Activated CD8-positive, alpha-beta memory T cell treated with anti-CD3 and anti-CD28 coated beads for 24 hours (primary cell): ENCODE measurements around the gene HAGH.

Source experiments
- DNase-seq: peaks from one replicate; pipeline ENCODE4 v3.0.0-alpha.2; 2020

Gene HAGH

GRCh38 chr16:1772908-1773702 is 53.5 kb downstream of the HAGH start, which contains the start of gene MRPS34:
Gene MRPS34 (minus strand): TSS chr16:1773134. CDS start chr16:1773119, 15 bp downstream.
- DNase-seq, result peak; percentile 92

- peak; percentile 85 for DNase-seq
These were observed 54.2 kb downstream of the HAGH start, which contains the start of gene EME2 for GRCh38 chr16:1772362-1772907. Gene EME2 (plus strand): TSS chr16:1772810. CDS start chr16:1773228, 418 bp downstream.

GRCh38 chr16:1771864-1772361 is 54.7 kb downstream of the HAGH start:
- DNase-seq, result no peak

DNA sequence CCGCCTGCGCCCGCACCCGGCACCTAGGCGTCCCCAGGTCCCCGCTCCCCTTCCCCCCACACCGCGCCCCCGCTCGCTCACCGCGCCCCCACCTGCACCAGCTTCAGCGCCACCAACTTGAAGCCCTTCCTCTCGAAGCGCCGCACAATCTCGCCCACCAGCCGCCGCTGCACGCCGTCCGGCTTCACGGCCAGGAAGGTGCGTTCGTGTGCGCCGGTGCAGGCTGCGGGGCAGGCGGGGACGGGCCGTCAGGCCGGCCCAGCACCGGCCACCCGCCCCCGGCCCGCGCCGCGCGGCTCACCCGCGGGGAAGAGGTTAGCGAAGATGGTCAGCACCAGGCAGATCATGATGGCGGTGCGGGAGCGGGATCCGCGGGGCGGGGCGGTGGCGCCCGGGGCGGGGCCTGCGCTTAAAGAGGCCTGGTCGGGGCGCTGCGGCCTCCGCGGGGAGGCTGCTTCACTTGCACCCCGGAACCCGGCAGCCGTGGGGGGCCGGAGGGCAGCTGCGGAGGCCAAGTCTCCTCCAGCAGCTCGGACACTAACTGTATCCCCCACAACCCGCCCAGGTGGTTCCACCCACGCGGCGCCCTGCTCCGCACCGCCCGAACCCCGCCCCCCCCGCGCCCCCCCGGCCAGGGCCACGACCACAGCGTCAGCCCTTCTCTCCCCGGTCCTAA is 55.3 kb downstream of the HAGH start, which contains the start of gene NME3:
NME3 (minus strand) TSS at position 356 of the 676 bp plus-strand sequence; CDS start at position 347, 9 bp downstream.
- DNase-seq, result peak; percentile 91

DNA sequence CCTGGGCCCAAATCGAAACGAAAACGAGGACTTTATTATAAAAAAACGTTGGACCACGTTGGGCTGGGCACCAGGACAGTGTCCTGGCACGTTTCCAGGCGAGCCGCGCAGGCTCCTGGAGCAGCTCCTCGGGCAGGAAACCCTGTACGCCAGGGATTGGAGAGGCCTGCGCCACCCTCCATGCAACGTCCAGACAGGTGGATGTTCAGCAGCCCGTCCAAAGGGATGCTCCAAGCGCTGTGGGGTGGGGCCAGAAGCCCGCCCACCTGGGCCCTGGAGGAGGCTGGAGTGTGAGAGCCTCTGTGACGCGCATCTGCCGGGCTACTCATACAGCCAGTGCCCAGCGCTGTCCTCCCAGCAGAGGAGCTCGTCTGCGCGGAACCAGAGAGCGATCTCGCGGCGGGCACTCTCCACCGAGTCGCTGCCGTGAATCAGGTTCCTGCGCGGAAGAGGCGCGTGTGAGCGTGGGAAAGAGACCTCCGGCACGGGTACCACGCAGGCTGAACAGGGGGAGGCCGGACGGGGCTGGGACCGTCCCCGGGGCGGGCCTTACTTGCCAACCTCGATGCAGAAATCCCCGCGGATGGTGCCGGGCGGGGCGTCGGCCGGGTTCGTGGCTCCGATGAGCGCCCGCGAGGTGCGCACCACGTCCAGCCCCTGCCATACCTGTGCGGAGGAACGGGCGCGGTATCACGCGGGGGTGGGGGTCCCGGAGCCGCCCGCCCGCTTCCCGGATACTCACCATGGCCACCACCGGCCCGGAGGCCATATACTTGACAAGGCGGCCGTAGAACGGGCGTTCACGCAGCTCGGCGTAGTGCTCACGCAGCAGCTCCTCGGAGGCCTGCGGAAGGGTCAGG is 56.1 kb downstream of the HAGH start:
- peak; percentile 84 for DNase-seq

DNA sequence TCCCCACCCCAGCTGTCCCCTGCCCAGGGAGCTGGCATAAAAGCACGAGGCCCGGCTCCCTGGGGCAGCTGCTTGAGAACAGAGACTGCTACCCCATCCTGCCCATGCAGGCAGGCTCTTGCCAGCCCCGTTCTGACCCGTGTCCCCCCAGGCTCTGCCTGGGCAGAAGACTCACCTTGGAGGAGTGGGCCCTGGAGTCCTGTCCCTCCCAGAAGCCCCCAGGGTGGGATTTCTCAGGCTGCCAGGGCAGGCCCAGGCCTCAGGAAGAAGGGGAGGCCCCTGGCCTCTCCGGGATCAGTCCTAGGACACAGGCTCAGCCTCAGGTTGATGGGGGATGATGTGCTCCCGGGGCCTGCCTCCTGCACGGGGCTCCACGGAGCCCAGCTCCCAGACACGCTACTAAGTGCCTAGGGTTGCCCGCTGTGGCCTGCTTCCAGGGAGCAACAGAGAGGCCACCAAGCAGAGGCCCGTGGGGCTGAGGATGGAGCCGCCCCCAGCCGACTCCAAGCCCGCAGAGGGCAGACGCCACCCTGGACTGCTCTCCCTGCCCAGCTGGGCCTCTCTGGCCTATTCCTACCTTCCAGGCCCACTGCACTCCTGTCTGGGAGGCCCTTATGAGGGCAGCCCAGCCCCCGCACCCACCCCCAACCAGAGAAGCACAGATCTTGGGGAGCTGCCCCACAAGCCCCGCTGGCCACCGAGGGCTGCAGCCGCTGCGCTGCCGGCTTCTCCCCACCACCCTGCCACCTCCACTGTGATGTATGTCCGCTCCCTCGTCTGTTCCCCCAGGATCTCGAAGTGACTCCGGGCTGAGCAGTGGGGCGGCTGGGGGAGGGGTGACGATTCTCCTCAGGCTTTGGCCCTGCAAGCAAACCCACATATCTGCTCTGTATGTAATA is 57.0 kb downstream of the HAGH start:
- DNase-seq, result no peak

DNA sequence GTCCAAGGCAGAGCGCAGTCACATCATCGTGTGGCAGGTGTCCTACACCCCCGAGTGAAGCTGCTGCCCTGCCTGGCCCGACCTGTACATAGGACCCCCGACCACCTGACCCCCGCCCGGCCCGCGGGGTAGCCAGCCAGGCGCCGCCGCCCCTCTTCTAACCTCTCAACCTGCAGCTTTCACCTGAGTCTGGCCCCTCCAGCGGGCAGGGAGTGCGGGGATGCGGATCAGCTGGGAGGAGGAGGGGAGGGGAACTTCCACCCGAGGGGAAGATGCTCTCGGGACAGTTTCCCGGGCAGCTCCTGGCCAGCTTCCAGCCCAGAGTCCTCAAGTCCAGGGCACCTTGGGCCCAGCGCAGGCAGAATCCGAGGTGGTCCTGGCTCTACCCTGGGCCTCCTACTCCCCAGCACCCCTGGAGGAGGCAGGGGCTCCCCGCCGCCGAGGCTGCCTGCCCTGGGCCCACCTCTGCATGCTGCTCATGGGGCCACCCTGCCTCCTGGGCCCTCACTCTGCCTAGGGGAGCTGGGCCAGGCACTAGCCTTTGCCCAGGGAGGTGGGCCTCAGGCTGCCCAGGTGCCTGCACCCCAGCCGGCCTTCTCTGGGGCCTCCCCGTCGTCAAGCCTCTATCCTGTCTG is 57.7 kb downstream of the HAGH start:
- no peak for DNase-seq

GRCh38 chr16:1768061-1768766 is 58.4 kb downstream of the HAGH start:
- no peak for DNase-seq

- no peak for DNase-seq
These were observed 59.3 kb downstream of the HAGH start for GRCh38 chr16:1767116-1767994.

DNA sequence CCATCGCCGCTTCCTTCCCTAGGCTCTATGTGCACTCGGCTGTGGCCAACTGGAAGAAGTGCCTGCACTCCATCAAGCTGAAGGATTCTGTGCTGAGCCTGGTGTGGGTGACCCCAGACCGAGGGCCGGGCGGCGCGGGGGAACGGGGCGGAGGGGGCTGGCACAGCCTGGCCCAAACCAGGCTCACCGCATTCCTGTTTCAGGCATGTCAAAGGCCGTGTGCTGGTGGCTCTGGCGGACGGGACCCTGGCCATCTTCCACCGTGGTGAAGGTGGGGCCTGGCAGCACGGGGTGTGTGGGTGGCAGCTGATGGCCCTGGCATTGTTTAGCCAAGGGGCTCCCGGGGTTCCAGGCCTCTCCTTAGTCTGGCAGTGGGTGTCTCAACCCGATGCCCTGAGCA is 59.9 kb downstream of the HAGH start:
- DNase-seq, result no peak

DNA sequence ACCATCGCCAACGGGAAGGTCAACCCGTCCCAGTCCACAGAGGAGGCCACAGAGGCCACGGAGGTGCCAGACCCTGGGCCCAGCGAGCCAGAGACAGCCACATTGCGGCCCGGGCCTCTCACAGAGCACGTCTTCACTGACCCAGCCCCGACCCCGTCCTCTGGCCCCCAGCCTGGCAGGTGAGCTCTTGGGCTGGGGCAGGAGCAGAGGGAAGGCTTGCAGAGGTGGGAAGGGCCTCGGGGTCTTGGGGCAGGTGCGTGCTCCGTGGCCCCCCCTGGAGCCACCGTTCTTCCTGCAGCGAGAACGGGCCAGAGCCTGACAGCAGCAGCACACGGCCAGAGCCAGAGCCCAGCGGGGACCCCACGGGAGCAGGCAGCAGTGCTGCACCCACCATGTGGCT is 60.4 kb downstream of the HAGH start:
- no peak for DNase-seq

DNA sequence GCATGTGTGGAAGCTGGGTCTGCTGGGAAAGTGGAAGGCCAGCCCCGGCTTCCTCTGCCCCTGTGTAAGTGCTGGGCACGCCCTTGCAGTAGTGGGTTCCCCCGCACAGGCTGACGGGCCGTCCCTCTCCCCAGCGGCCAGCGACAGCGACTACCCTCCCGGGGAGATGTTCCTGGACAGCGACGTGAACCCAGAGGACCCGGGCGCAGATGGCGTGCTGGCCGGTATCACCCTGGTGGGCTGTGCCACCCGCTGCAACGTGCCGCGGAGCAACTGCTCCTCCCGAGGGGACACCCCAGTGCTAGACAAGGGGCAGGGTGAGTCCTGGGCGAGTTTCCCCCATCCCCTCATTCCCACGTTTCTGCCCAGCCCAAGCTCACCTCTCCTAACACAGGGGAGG is 60.8 kb downstream of the HAGH start:
- DNase-seq, result no peak

GRCh38 chr16:1764971-1765370 is 61.7 kb downstream of the HAGH start:
- DNase-seq, result no peak

DNA sequence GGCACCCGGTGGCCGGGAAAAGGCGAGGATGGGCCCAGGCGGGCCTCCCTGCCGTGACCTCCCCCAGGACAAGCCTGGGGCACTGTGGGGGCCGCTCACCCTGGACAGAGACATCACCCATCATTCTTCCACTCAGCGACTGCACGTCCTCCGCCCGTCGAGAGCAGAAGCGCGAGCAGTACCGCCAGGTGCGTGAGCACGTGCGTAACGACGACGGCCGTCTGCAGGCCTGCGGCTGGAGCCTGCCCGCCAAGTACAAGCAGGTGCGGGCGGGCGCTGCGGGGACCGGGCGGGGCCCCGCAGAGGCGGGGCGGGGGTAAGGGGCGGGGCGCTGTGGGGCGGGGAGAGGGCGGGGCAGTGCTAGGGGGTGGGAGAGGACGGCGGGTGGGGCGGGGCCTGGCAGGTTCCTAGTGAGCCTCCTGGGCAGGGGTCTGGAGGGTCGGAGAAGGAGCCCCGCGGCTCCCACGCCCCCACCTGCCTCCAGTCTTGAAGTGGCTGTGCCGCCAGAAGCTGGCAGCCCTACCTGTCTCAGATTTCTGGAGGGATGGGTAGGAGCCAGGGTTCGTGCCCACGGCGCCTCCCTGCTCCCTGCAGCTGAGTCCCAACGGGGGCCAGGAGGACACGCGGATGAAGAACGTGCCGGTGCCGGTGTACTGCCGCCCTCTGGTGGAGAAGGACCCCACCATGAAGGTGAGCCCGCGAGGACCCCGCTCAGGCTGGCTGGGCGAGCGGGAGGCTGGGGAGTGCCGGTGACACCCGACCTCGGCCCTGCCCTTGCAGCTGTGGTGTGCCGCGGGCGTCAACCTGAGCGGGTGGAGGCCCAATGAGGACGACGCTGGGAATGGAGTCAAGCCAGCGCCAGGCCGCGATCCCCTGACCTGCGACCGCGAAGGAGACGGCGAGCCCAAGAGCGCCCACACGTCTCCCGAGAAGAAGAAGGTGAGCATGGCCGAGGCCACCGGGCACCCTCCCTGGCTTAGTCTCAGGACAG is 62.8 kb downstream of the HAGH start:
- no peak for DNase-seq

GRCh38 chr16:1762879-1763520 is 63.6 kb downstream of the HAGH start:
- DNase-seq, result no peak

- DNase-seq, result no peak
These were observed 64.3 kb downstream of the HAGH start for GRCh38 chr16:1762196-1762878.

- DNase-seq, result no peak
These were observed 64.9 kb downstream of the HAGH start for GRCh38 chr16:1761751-1762150.
